ENCODE data around the gene EXOC3L1. TPM values are rescaled to one million over a fixed set of nuclear protein-coding genes. Genes with fewer than 3 reads are reported as not detected.
A peak's percentile ranks its signal among the peaks of the same experiment; 100 is the strongest.

The EXOC3L1 gene
- total and polyA plus RNA-seq, 2 of the 13 experiments (the other 11 are each of a cell fraction or from before 2014, with no cell fraction given) = 0.12 TPM; not detected in 1

- TF ChIP-seq RERE (CRISPR knock-in tag; IDR thresholded peaks at IDR 0.05; ENCODE audit: low read depth) = peak; percentile 58; the same call in 1 of the 2 replicates
- TF ChIP-seq ZNF703 (CRISPR knock-in tag; IDR thresholded peaks at IDR 0.05; ENCODE audit: borderline replicate concordance) = no peak; the same call in 1 of the 2 replicates
- TF ChIP-seq RNF219 (CRISPR knock-in tag; IDR thresholded peaks at IDR 0.05) = no peak
- 0 out of 2 replicates have a peak, but pooled peaks have one; percentile 50 for TF ChIP-seq EED (CRISPR knock-in tag; IDR thresholded peaks at IDR 0.05)
- TF ChIP-seq ZNF879 (CRISPR knock-in tag; IDR thresholded peaks at IDR 0.05) = peak; percentile 80; the same call in 1 of the 2 replicates
- TF ChIP-seq JUNB (CRISPR knock-in tag; IDR thresholded peaks at IDR 0.05; ENCODE audit: borderline replicate concordance) = no peak
- TF ChIP-seq HOXA3 (CRISPR knock-in tag; IDR thresholded peaks at IDR 0.05) = peak; percentile 93
- peak; percentile 84; the same call in 1 of the 2 replicates for TF ChIP-seq GZF1 (CRISPR knock-in tag; IDR thresholded peaks at IDR 0.05)
- no peak for TF ChIP-seq ZNF382 (CRISPR knock-in tag; IDR thresholded peaks at IDR 0.05; ENCODE audit: borderline replicate concordance)
- TF ChIP-seq MIER3 (CRISPR knock-in tag; IDR thresholded peaks at IDR 0.05; ENCODE audit: borderline replicate concordance) = peak; percentile 76; the same call in 1 of the 2 replicates
- peak; percentile 92; the same call in 1 of the 2 replicates for TF ChIP-seq ZNF354B (CRISPR knock-in tag; IDR thresholded peaks at IDR 0.05)
- TF ChIP-seq E2F5 (CRISPR knock-in tag; conservative IDR thresholded peaks at IDR 0.05) = no peak; the same call in 1 of the 2 replicates
- TF ChIP-seq SNAPC5 (CRISPR knock-in tag; IDR thresholded peaks at IDR 0.05; ENCODE audit: borderline replicate concordance) = no peak
- TF ChIP-seq ADNP (CRISPR knock-in tag; IDR thresholded peaks at IDR 0.05) = no peak
- peak; percentile 65; the same call in 1 of the 2 replicates for TF ChIP-seq ZNF564 (CRISPR knock-in tag; IDR thresholded peaks at IDR 0.05)
- no peak for TF ChIP-seq ZNF275 (CRISPR knock-in tag; IDR thresholded peaks at IDR 0.05; ENCODE audit: borderline replicate concordance)
- TF ChIP-seq ZNF766 (CRISPR knock-in tag; IDR thresholded peaks at IDR 0.05; ENCODE audit: borderline replicate concordance) = peak; percentile 81; the same call in 1 of the 2 replicates
Observed at GRCh38 chr16:67173808-67174705, 15.9 kb downstream of the EXOC3L1 start (continued).

Data from HepG2 (cell line).